ENCODE results near the gene GNB4. TPM values are rescaled to one million over a fixed set of nuclear protein-coding genes. Genes with fewer than 3 reads are reported as not detected.

GNB4 gene
- total and polyA plus RNA-seq, 9 of the 15 experiments (the other 6 are each of a cell fraction or from before 2014, with no cell fraction given) = 6.8 to 36.7 (median 21.4) TPM

DNA sequence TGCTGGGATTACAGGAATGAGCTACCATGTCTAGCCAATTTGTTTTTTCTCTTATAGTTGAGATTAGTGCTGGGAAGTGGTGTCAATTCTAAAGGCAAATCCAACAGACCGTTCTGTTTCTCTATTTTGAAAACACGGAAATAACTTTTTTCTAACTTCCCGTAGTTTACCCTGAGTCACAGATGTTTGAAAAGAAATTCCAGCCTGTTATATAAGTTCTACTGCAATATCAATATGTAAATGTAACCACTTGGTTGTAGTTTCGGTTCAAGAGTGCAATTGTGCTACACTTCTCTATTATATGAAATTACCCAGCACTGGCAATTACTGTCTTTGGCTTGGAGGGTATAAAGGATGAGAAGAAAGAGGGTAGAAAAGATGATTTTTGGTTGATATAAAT lies 22.3 kb upstream of the GNB4 start:
- POLR2A ChIA-PET = no interaction called here
- Histone ChIP-seq H3K4me3 (no peak overlapping the region), H2AFZ (ENCODE audit: low read depth, low read length) (peak overlapping the region; percentile 48), H3K36me3 (ENCODE audit: control insufficient read depth, insufficient read depth, low read length) (no peaks in the 10 kb centered on the region), H3K4me1 (replicated peaks in 1 of 2; ENCODE audit: control insufficient read depth in 2 of 2, insufficient read depth in 2 of 2, low read length in 2 of 2) (no peaks in the 10 kb centered on the region), H3K79me2 (ENCODE audit: control insufficient read depth, insufficient read depth, low read length) (no peaks in the 10 kb centered on the region), H3K9me1 (ENCODE audit: control insufficient read depth, insufficient read depth, low read length) (no peaks in the 10 kb centered on the region), H4K20me1 (replicated peaks; ENCODE audit: control insufficient read depth, insufficient read depth, low read length) (no peaks in the 10 kb centered on the region), H3K27me3 (ENCODE audit: control insufficient read depth in 2 of 2, insufficient read depth in 2 of 2, low read length in 2 of 2) (no peaks in the 10 kb centered on the region), H3K9ac (ENCODE audit: insufficient read depth in 1 of 2, low read depth in 2 of 2, low read length in 2 of 2) (no peak overlapping the region), H3K9me3 (replicated peaks; ENCODE audit: control insufficient read depth, insufficient read depth, low read depth, low read length) (no peaks in the 10 kb centered on the region), H3K4me2 (ENCODE audit: insufficient read depth, low read length) (no peak overlapping the region), H3K27ac (ENCODE audit: extremely low read depth, low read depth, low read length) (no peak overlapping the region)
- intact Hi-C loops (cut with micrococcal nuclease) (no loop called here), in situ Hi-C loops (cut with MboI) (no loop called here)
- TF ChIP-seq NCOA4 (IDR thresholded peaks at IDR 0.05; ENCODE audit: partially characterized antibody) = no peak
- no peak for TF ChIP-seq ZC3H11A (IDR thresholded peaks at IDR 0.05; ENCODE audit: low read depth, low read length)
- TF ChIP-seq, protein P1, sequence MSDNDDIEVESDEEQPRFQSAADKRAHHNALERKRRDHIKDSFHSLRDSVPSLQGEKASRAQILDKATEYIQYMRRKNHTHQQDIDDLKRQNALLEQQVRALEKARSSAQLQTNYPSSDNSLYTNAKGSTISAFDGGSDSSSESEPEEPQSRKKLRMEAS (CRISPR knock-in tag; IDR thresholded peaks at IDR 0.05) = no peak
- no peak for TF ChIP-seq EP400 (IDR thresholded peaks at IDR 0.05)
- no peak for TF ChIP-seq ZNF217 (CRISPR knock-in tag; IDR thresholded peaks at IDR 0.05)
- TF ChIP-seq BRD9 (IDR thresholded peaks at IDR 0.05; ENCODE audit: low read depth, partially characterized antibody) = no peak
- no peak for TF ChIP-seq MCM5 (IDR thresholded peaks at IDR 0.05; ENCODE audit: low read depth)
- TF ChIP-seq NCOA1 (IDR thresholded peaks at IDR 0.05; ENCODE audit: low read depth) = no peak
- TF ChIP-seq ZNF311 (CRISPR knock-in tag; IDR thresholded peaks at IDR 0.05) = no peak
- TF ChIP-seq HNRNPL (IDR thresholded peaks at IDR 0.05; ENCODE audit: low read depth, low read length) = no peak
- TF ChIP-seq HOXB6 (CRISPR knock-in tag; IDR thresholded peaks at IDR 0.05; ENCODE audit: borderline replicate concordance) = no peak
- TF ChIP-seq, protein P2, sequence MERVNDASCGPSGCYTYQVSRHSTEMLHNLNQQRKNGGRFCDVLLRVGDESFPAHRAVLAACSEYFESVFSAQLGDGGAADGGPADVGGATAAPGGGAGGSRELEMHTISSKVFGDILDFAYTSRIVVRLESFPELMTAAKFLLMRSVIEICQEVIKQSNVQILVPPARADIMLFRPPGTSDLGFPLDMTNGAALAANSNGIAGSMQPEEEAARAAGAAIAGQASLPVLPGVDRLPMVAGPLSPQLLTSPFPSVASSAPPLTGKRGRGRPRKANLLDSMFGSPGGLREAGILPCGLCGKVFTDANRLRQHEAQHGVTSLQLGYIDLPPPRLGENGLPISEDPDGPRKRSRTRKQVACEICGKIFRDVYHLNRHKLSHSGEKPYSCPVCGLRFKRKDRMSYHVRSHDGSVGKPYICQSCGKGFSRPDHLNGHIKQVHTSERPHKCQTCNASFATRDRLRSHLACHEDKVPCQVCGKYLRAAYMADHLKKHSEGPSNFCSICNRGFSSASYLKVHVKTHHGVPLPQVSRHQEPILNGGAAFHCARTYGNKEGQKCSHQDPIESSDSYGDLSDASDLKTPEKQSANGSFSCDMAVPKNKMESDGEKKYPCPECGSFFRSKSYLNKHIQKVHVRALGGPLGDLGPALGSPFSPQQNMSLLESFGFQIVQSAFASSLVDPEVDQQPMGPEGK (CRISPR knock-in tag; IDR thresholded peaks at IDR 0.05; ENCODE audit: borderline replicate concordance) = no peak
- no peak for TF ChIP-seq NONO (IDR thresholded peaks at IDR 0.05; ENCODE audit: low read depth in 2 of 2, low read length in 1 of 2)
- TF ChIP-seq PURB (CRISPR knock-in tag; IDR thresholded peaks at IDR 0.05; ENCODE audit: low read depth) = no peak
- TF ChIP-seq RFX7 (CRISPR knock-in tag; IDR thresholded peaks at IDR 0.05) = no peak
- no peak for FAIRE-seq
- CTCF ChIA-PET (ENCODE audit: low intra/inter-chr PET ratio) = no interaction called here
- WGBS (ENCODE audit: insufficient coverage, low coverage, missing lambda C conversion rate) = 27% methylated on average over 4 of the region's 4 CpGs
- no TSS peak for BruUV-seq (replicated peaks)
- no peak for DNase-seq (ENCODE audit: extremely low read depth in 1 of 4, low spot score in 3 of 4)
- no peak for ATAC-seq

All from K562 (cell line).